ENCODE results near the gene BSG. TPM values are rescaled to one million over a fixed set of nuclear protein-coding genes. Genes with fewer than 3 reads are reported as not detected.
A peak's percentile ranks its signal among the peaks of the same experiment; 100 is the strongest.

Gene BSG
- total and polyA plus RNA-seq, 2 of the 4 experiments (the other 2 are of a cell fraction) = 130 to 698 TPM

DNA sequence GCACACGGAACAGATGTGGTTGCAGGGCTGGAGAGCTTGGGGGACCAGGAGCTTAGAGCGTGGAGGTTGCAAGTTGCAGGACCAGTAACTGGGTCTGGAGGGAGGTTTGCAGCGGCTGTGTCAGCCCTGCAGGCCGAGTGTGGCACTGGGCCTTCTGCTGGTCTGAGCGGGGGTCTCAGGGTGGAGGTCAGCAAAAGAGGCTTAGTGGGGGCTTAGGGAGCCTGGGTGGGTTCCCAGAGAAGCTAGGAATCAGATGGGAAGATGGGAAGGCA is 11.5 kb downstream of the BSG start:
- BruUV-seq (replicated peaks) = no TSS peak
- no peak overlapping the region for H3K23ac ChIP-seq (ENCODE audit: low read depth, low read length)
- no peak for TF ChIP-seq USF2 (IDR thresholded peaks at IDR 0.05; ENCODE audit: low read depth, low read length)
- TF ChIP-seq RFX5 (IDR thresholded peaks at IDR 0.05; ENCODE audit: low read depth, low read length) = no peak
- TF ChIP-seq BHLHE40 (IDR thresholded peaks at IDR 0.05; ENCODE audit: low read depth, low read length) = no peak
- TF ChIP-seq ELK1 (IDR thresholded peaks at IDR 0.05; ENCODE audit: borderline replicate concordance, low read depth, low read length) = no peak
- no peak for TF ChIP-seq CEBPB (IDR thresholded peaks at IDR 0.05; ENCODE audit: low read depth, low read length)
- TF ChIP-seq MXI1 (IDR thresholded peaks at IDR 0.05; ENCODE audit: borderline replicate concordance, low read depth, low read length) = no peak
- TF ChIP-seq FOS (IDR thresholded peaks at IDR 0.05; ENCODE audit: low read depth, low read length) = no peak
- no peak for TF ChIP-seq SMC3 (IDR thresholded peaks at IDR 0.05; ENCODE audit: low read depth, low read length)
- TF ChIP-seq CHD1 (IDR thresholded peaks at IDR 0.05; ENCODE audit: low read depth, low read length) = no peak
- no peak for TF ChIP-seq RAD21 (IDR thresholded peaks at IDR 0.05; ENCODE audit: low read length)
- no peak for TF ChIP-seq MAFK (IDR thresholded peaks at IDR 0.05; ENCODE audit: low read depth, low read length)
- TF ChIP-seq MAZ (IDR thresholded peaks at IDR 0.05; ENCODE audit: borderline replicate concordance, low read depth, low read length) = no peak
- TF ChIP-seq POLR2A (IDR thresholded peaks at IDR 0.05; ENCODE audit: low read depth, low read length) = no peak
- TF ChIP-seq RCOR1 (IDR thresholded peaks at IDR 0.05; ENCODE audit: insufficient replicate concordance, low read length) = no peak
- TF ChIP-seq CTCF (conservative IDR thresholded peaks at IDR 0.05; ENCODE audit: low read depth, low read length) = no peak
- TF ChIP-seq NFE2L2 (IDR thresholded peaks at IDR 0.05; ENCODE audit: low read depth, low read length) = no peak
- no peak overlapping the region for H3K14ac ChIP-seq (replicated peaks; ENCODE audit: low read depth, low read length)
- no peak overlapping the region for H2AFZ ChIP-seq (replicated peaks; ENCODE audit: low read length, poor library complexity)
- no peak overlapping the region for H4K5ac ChIP-seq (ENCODE audit: low read depth, low read length)
- no peaks in the 10 kb centered on the region for H3K9me3 ChIP-seq (ENCODE audit: control insufficient read depth, insufficient read depth, low read length)
- no peak overlapping the region for H4K91ac ChIP-seq (ENCODE audit: insufficient read depth, low read depth, low read length)
- no peaks in the 10 kb centered on the region for H3K9me1 ChIP-seq (ENCODE audit: insufficient read depth, low read length)
- no peak overlapping the region for H3K4me3 ChIP-seq (ENCODE audit: insufficient read depth, low read depth, low read length)
- H2BK20ac ChIP-seq (ENCODE audit: low read depth, low read length) = no peak overlapping the region
- no peak overlapping the region for H3K4me2 ChIP-seq (ENCODE audit: low read depth, low read length)
- peaks cover 25% of the 10 kb centered on the region; the same call in 1 of the 2 replicates for H3K36me3 ChIP-seq (ENCODE audit: control insufficient read depth, insufficient read depth, low read length)
- in situ Hi-C loops (cut with MboI; ENCODE audit: low sequenced_read_pairs) = no loop called here
- WGBS, 2 experiments (ENCODE audit: extremely low coverage in 2 of 2, insufficient read length in 1 of 2) = 86% methylated on average over 2 of the region's 5 CpGs; no CpG with 5 or more reads in 1 of the 2 experiments
- no peak overlapping the region for H2BK120ac ChIP-seq (ENCODE audit: low read depth, low read length)
- ChIA-PET CTCF (interaction anchor here (0.6 kb wide), 2 partner anchors 16 to 72 kb away, joined by 4 read pairs; no protein-coding TSS in a partner anchor), POLR2A (ENCODE audit: unreplicated experiment) (no interaction called here)
- H3K56ac ChIP-seq (ENCODE audit: extremely low read depth, insufficient read depth, low read length) = no peak overlapping the region
- H4K8ac ChIP-seq (ENCODE audit: low read depth in 2 of 2, low read length in 2 of 2) = no peak overlapping the region
- H3K18ac ChIP-seq (ENCODE audit: low read depth, low read length) = no peak overlapping the region
- no peak overlapping the region for H3K9ac ChIP-seq (ENCODE audit: low read depth, low read length)
- no peak overlapping the region for H2BK5ac ChIP-seq (ENCODE audit: low read depth, low read length, poor library complexity, severe bottlenecking)
- intact Hi-C loops (cut with micrococcal nuclease) = loop anchor here (1.0 to 2.0 kb wide), 2 partner anchors 79 to 150 kb away; partner anchors contain the start of gene RNF126
- no peak overlapping the region for H3K27ac ChIP-seq (ENCODE audit: insufficient read depth, low read length)
- ATAC-seq (ENCODE audit: low read depth) = no peak
- no peak for DNase-seq
- H3K79me1 ChIP-seq (ENCODE audit: low read depth in 1 of 2, low read length in 2 of 2) = peaks cover 0 to 18% of the 10 kb centered on the region in 2 experiments; a peak in 1 of 4 replicates
- no peak overlapping the region for H2BK15ac ChIP-seq (ENCODE audit: low read depth, low read length)
- no peak overlapping the region for H3K4ac ChIP-seq (ENCODE audit: low read depth, low read length)
- H4K20me1 ChIP-seq (ENCODE audit: insufficient read depth, low read length) = peaks cover 54% of the 10 kb centered on the region
- peaks cover 7% of the 10 kb centered on the region for H3K4me1 ChIP-seq (ENCODE audit: control insufficient read depth, insufficient read depth, low read length)
- H2AK5ac ChIP-seq (ENCODE audit: low read depth, low read length) = no peak overlapping the region
- peak overlapping the region; percentile 85 for H2AK9ac ChIP-seq (replicated peaks; ENCODE audit: low read depth, low read length, poor library complexity)
- dilution Hi-C loops (cut with HindIII; ENCODE audit: low sequenced_read_pairs, unreplicated experiment) = no loop called here
- no peaks in the 10 kb centered on the region; the same call in 1 of the 2 replicates for H3K27me3 ChIP-seq (ENCODE audit: control insufficient read depth, insufficient read depth, low read length)
